Esophagus (tissue), 2 donors: ENCODE results near the gene TMEM120B. TPM values are rescaled to one million over a fixed set of nuclear protein-coding genes. Genes with fewer than 3 reads are reported as not detected.
A peak's percentile ranks its signal among the peaks of the same experiment; 100 is the strongest.
"Not testable (repeated sequence)": the region's sequence is repeated elsewhere in the genome, so short reads cannot be mapped to it uniquely, and the experiment has no call there.

Experiments
- H3K27ac ChIP-seq, 2 donors: one replicate each; pipeline ENCODE4 v1.5.1; 2013; ENCODE audit warnings: low read depth in 2 of 2, mild to moderate bottlenecking in 2 of 2, inconsistent platforms in 1 of 2, low read length in 1 of 2, moderate library complexity in 1 of 2
- H3K27me3 ChIP-seq, 2 donors: one replicate each; pipeline ENCODE4 v1.6.1; 2013; ENCODE audit warnings: low read length in 2 of 2, control low read depth in 1 of 2, mild to moderate bottlenecking in 1 of 2; ENCODE audit not compliant: insufficient read depth in 2 of 2, control insufficient read depth in 1 of 2
- H3K36me3 ChIP-seq, 2 donors: one replicate each; pipeline ENCODE4 v1.6.1; 2013; ENCODE audit warnings: low read length in 1 of 2; ENCODE audit not compliant: control insufficient read depth in 2 of 2, insufficient read depth in 2 of 2
- H3K4me1 ChIP-seq, 2 donors: one replicate each; pipeline ENCODE4 v1.6.1; 2013; ENCODE audit warnings: low read length in 1 of 2; ENCODE audit not compliant: control insufficient read depth in 2 of 2, insufficient read depth in 2 of 2
- H3K4me3 ChIP-seq, 2 donors: one replicate each; pipeline ENCODE4 v1.5.1; 2013; ENCODE audit warnings: low read length in 2 of 2, mild to moderate bottlenecking in 2 of 2, low read depth in 1 of 2, moderate library complexity in 1 of 2
- H3K9me3 ChIP-seq, 2 donors: one replicate each; pipeline ENCODE4 v1.6.1; 2013; ENCODE audit warnings: mild to moderate bottlenecking in 2 of 2, low read depth in 1 of 2, low read length in 1 of 2, moderate library complexity in 1 of 2; ENCODE audit not compliant: control insufficient read depth in 2 of 2, insufficient read depth in 1 of 2
- WGBS, 2 donors: extraction: QIAGEN DNeasy Blood & Tissue Kit; methylation state at CpG; one replicate each; pipeline ENCODE4 v1.1.7; 2013; 5-methylcytosine and 5-hydroxymethylcytosine counted together
- polyA plus RNA-seq, 2 donors: library from polyadenylated mRNA; stranded (reverse); fragments of 200-250 nt; gene quantifications; one replicate each; pipeline ENCODE4 v1.2.3, GENCODE V29; 2013
- donor health status: healthy with polysubstance abuse.
- donor health status: Bipolar disorder and iron deficiency.

TMEM120B gene
- polyA plus RNA-seq, 2 donors: 1.9 to 5.1 TPM

DNA sequence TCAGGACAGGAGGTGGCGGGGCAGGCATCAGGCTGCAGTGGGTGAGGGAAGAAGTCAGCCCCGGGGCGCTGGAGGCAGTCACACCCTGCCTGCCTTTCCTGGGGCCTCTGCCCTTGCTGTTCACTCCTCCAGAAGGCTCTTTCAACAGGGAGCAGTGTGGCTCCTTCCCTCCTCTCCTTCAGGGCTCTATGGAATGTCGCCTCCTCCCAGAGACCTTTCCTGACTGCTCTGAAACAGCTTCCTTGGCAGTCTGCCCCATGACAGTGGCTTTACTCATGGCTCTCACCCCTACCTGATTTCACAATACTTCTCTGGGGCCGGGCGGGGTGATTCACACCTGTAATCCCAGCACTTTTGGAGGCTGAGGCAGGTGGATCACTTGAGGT lies 73.9 kb downstream of the TMEM120B start:
- Histone ChIP-seq H3K27me3 (no peaks in the 10 kb centered on the region), H3K4me3 (no peak overlapping the region), H3K36me3 (no peaks in the 10 kb centered on the region), H3K27ac (peak overlapping the region; percentile 91 to 95), H3K9me3 (peaks cover 0 to 2% of the 10 kb centered on the region in 2 donors), H3K4me1 (peaks cover 3 to 12% of the 10 kb centered on the region in 2 donors)
- WGBS, 2 donors: 30 to 42% methylated on average over 6 of the region's 6 CpGs

DNA sequence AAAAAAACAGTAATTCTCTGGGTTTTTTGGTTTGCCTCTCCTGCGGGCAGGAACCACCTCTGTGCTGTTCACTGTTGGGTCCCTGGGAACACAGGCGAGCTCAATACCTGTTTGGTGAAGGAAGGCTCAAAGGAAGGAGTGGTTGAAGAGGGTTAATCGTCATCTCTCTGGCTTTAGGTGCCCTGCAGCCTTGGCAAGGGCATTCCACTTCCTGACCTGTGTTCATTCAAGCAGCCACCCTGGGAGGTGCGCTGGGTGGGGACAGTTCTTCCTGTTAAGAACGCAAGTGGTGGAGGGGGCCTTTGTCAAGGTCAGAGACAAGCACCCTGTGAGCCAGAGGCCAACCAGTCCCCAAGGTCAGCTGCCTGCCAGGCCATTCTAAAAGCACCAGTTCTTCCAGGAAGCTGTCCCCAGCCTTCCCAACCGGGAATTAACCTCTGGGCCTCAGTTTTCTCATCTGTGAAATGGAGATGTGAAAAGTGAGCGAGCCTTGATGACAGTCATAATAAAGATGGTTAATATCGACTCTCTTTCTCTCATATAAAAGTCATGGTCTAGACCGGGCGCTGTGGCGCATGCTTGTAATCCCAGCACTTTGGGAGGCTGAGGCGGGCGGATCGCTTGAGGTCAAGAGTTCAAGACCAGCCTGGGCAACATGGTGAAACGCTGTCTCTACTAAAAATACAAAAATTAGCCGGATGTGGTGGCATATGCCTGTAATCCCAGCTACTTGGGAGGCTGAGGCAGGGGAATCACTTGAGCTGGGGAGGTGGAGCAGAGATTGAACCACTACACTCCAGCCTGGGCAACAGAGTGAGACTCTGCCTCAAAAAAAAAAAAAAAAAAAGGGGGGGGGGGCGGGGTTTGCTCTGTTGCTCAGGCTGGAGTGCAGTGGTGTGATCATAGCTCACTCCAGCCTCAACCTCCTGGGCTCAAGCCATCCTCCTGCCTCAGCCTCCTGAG lies 74.8 kb downstream of the TMEM120B start:
- peaks cover 0 to 10% of the 10 kb centered on the region in 2 donors for H3K4me1 ChIP-seq
- peaks cover 0 to 2% of the 10 kb centered on the region in 2 donors for H3K9me3 ChIP-seq
- H3K27me3 ChIP-seq: no peaks in the 10 kb centered on the region
- H3K27ac ChIP-seq: peak overlapping the region; percentile 82 to 91
- 67 to 73% methylated on average over 16 to 17 of the region's 17 CpGs for WGBS, 2 donors
- H3K4me3 ChIP-seq: no peak overlapping the region
- H3K36me3 ChIP-seq: no peaks in the 10 kb centered on the region

DNA sequence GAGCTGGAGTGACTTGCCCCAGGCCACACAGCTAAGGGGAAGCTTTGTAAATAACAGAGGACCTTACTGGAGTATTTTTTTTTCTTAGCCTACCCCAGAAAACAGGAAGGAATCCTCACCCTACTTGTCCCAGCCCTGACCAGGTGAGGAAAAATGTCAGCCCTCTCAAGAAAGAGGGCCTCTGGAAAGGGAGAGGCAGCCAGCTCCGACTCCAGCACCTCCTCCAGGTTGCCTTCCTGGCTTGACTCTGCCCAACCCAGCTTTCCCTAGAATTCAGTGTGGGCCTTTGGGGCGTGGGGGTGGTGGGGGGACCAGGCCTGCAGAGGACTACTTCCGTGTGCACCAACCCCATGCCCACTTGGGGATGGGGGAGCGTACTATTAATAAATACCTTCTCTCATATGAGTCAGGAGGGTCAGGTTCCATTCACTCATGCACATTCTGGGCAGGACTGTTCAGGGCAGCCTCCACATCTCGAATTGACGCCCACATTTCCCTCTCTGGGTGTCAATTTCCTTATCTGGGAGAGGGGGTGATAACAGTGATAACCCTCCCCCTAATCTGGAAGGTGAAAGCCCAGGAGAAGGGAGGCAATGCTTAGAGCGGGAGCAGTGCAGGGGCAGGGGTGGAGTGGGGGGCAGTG lies 75.7 kb downstream of the TMEM120B start:
- Histone ChIP-seq H3K27ac (peak overlapping the region in 1 of 2 donors; percentile 45), H3K27me3 (no peaks in the 10 kb centered on the region), H3K4me1 (peaks cover 0 to 10% of the 10 kb centered on the region in 2 donors), H3K36me3 (no peaks in the 10 kb centered on the region), H3K4me3 (no peak overlapping the region), H3K9me3 (peaks cover 0 to 2% of the 10 kb centered on the region in 2 donors)
- WGBS, 2 donors: 83 to 86% methylated on average over 7 of the region's 7 CpGs

DNA sequence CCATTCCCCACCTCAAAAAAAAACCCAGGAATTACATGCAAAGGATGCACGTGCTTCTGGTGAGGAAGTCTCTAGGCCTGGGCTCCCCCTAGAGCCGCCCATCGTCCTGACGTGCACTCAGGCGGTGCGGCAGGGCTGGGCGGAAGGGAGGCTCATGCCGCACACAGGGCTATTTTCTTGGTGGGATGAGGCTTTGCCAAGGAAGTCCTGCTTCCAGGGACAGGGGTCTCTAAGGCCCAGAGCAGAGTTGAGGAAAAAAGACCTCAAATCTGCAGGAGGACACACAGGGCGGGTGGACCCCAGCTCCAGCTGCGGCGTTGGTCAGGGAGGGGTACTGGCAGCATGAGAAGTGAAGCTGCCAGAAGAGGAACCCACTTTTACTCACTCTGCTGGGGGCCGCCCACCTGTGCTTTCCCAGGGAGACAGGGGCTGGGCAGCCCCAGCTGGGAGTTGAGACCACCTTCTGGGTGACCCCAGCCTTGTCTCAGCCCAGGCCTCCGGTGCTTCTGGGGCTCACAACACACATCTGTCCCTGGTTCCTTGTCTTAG lies 76.8 kb downstream of the TMEM120B start:
- Histone ChIP-seq H3K27me3 (no peaks in the 10 kb centered on the region), H3K9me3 (peaks cover 0 to 2% of the 10 kb centered on the region in 2 donors), H3K4me1 (peaks cover 0 to 15% of the 10 kb centered on the region in 2 donors), H3K4me3 (peak overlapping the region in 1 of 2 donors; percentile 17), H3K36me3 (no peaks in the 10 kb centered on the region), H3K27ac (peak overlapping the region; percentile 69)
- WGBS, 2 donors: 69 to 84% methylated on average over 12 to 13 of the region's 13 CpGs

DNA sequence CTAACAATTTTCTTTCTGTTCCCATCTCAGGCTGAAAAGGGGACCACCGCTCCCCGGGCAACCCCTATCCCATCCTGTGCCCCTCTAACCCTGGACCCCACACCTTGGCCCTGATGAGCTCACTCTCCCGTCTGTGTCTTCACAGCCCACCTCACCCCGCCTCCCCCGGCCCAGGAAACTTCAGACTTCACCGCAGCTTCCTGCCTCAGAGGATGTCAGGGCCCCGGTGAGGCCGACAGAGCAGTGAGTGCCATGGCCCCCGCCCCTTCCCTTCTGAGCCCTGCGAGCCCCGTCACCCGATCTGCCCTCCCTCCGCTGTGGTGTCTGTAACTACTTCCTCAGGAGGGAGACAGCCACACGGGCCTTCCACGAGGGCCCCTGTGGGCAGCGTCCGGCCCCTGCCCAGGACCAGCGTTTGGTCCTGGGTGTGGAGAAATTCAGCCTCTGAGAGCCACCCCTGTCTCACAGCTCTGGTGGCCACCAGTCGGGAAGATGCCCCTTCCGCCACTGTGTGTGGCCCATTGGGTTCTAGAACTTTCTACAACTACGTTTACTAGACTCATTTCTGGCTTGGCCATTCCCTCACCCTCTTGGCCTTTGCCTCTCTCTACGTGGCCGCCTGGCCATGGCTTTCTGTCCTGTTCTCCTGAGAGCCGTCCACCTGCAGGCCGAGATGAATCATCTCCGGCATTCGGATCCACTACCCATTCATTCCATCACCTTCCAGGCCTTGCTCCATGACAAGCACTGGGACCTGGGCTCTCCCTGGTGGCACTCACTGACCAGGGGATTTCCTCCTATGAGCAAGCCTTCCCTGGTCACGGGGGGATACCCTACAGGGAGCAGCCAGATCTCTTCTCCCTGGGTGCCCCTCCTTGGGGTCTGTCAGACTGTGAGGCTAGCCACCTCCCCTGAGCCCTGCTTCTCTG lies 77.5 kb downstream of the TMEM120B start:
- H3K9me3 ChIP-seq: peaks cover 0 to 2% of the 10 kb centered on the region in 2 donors
- H3K4me3 ChIP-seq: no peak overlapping the region
- peaks cover 0 to 18% of the 10 kb centered on the region in 2 donors for H3K4me1 ChIP-seq
- H3K27me3 ChIP-seq: no peaks in the 10 kb centered on the region
- WGBS, 2 donors: 69 to 74% methylated on average over 28 of the region's 28 CpGs
- peaks cover 0 to under 1% of the 10 kb centered on the region in 2 donors for H3K36me3 ChIP-seq
- peak overlapping the region; percentile 69 for H3K27ac ChIP-seq

DNA sequence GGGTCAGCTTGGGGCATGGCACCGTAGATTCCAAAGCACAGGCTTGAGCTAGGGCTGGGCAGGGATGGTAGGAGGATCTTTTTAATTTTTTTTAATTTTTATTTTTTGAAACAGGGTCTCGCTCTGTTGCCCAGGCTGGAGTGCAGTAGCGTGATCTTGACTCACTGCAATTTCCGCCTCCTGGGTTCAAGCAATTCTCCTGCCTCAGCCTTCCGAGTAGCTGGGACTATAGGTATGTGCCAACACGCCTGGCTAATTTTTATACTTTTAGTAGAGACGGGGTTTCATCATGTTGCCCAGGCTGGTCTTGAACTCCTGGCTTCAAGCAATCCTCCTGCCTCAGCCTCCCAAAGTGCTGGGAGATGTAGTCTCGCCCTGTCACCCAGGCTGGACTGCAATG lies 78.2 kb downstream of the TMEM120B start:
- not testable (repeated sequence) for H3K4me3 ChIP-seq, H3K9me3 ChIP-seq, H3K36me3 ChIP-seq, H3K27me3 ChIP-seq
- peak overlapping the region; percentile 6 to 57 for H3K27ac ChIP-seq
- peaks cover 0 to 25% of the 10 kb centered on the region in 2 donors for H3K4me1 ChIP-seq
- 89 to 93% methylated on average over 8 of the region's 8 CpGs for WGBS, 2 donors

DNA sequence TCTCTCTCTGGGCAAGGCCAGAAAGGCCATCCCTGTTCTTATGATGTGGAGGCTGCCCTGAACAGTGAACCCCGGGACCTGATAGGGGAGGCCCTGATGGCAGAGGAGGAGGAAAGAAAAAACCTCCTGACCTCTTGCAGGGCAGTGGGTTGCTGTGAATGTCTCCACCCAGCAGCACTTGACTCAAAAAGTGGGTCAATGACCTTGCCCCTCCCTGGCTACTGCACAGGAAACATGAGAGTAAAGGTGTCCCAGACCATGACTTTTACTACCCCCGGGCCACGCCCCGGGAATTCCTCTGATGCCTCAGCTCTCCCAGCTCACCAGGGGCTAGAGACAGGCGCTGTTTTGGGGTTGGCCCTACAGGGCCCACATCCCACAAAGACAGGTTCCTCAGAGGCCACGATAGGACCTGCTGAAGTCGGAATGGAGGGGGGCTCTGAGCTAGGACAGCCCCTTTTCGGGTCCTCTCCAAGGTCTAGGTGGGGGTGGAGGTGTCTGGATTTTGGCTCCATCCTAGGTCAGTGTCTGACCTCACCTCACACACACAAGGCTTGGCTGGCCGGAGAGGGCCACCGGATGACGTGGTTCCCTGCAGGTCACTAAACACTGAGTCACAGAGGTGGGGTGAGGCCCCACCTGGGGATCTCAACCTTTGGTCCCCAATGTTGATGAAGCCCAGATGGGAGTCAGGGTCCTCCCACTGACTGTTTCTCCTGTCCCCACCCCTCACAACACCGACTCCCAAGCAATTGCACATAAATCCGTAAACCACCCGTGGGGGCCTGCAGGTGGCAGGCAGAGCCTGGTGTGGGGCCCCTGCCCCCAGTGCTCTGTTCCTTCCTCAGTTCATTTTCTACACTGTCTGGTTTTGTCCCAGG lies 79.4 kb downstream of the TMEM120B start:
- WGBS, 2 donors: 63 to 66% methylated on average over 14 of the region's 14 CpGs
- Histone ChIP-seq H3K9me3 (no peaks in the 10 kb centered on the region), H3K27me3 (no peaks in the 10 kb centered on the region), H3K4me1 (peaks cover 2 to 23% of the 10 kb centered on the region in 2 donors), H3K27ac (peak overlapping the region; percentile 21 to 71), H3K36me3 (peaks cover 0 to 10% of the 10 kb centered on the region in 2 donors), H3K4me3 (peak overlapping the region; percentile 48 to 49)

DNA sequence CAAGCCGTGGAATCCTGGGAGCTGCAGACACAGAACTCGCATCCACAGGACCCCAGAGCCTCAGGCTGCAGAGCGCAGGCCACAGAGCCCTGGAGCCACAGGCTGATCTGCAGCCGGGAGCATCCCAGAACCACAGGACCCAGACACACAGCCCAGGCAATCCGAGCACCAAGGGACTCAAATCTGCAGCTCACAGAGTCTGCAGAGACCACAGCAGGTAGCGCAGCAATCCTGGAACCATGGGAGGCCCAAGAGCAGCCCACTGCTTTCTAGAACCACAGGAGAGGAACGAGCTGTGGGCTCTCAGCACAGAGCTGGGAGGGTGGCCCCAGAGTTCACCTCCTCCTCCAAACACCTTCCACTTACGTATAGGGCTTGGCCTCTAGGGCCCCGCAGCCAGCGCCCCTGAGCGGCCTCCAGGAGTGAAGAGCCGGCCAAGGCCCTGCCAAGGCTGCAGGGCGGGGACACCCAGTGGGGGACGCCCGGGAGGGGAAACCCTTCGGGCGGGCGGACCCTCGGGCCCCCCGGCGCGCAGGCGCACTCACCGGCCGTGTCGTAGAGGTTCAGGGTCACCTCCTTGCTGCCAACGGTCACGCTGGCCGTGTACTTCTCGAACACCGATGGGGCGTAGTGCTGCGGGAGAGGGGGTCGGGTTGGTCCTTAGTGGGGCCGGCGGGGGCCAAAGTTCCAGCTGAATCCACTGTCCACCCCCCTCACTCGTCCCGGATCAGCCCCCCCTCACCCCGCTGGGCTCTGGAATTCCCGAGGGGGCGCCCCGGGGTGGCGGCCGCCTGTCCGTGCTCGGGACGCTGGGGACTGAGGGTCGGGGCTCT lies 80.3 kb downstream of the TMEM120B start:
- H3K27ac ChIP-seq: peak overlapping the region; percentile 40 to 71
- WGBS, 2 donors: 30 to 40% methylated on average over 46 to 48 of the region's 48 CpGs
- no peaks in the 10 kb centered on the region for H3K27me3 ChIP-seq
- peaks cover 2 to 28% of the 10 kb centered on the region in 2 donors for H3K4me1 ChIP-seq
- no peaks in the 10 kb centered on the region for H3K9me3 ChIP-seq
- H3K4me3 ChIP-seq: peak overlapping the region; percentile 48 to 49
- peaks cover 0 to 10% of the 10 kb centered on the region in 2 donors for H3K36me3 ChIP-seq
